GM23248 (cell line): ENCODE measurements around the gene KRT26.

Experiments used
- EZH2 ChIP-seq: fragments of 200-600 bp; sonication (generic); IDR thresholded peaks from 2 replicates; pipeline ENCODE4 v1.6.1; 2018; ENCODE audit warnings: antibody characterized with exemption, mild to moderate bottlenecking; ENCODE audit not compliant: insufficient read depth, poor library complexity, severe bottlenecking
- EZH2phosphoT487 ChIP-seq: fragments of 200-600 bp; sonication (generic); IDR thresholded peaks from 2 replicates; pipeline ENCODE4 v1.6.1; 2018; ENCODE audit warnings: antibody characterized with exemption, moderate library complexity, mild to moderate bottlenecking, low read depth; ENCODE audit not compliant: insufficient read depth

- TF ChIP-seq EZH2phosphoT487 (no peak), EZH2 (no peak)
Observed at GRCh38 chr17:40794466-40794865, 22.5 kb upstream of the KRT26 start.
